Measurements from ENCODE around the gene P2RX5.
"Not testable (repeated sequence)": the region's sequence is repeated elsewhere in the genome, so short reads cannot be mapped to it uniquely, and the experiment has no call there.

P2RX5 gene

DNA sequence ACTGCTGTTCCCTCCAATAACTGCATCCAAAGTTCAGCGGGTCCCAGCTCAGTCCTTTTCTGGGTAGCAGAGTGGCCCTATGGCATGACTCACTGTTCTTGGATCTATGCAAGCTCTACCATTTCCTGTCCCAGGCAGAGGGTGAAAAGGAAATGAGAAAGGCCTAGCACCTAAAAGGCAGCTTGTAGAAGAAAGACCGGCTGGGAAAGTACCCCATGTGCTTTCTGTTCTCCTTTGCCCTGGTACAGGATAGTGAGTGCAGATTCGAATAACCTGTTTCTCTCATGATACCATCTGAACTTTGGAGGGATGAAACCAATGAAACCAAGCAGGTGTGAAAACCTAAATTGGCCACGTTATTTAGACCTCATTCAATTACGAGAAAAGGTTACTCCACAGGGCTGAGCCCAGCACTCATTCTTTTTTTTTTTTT is 15.0 kb upstream of the P2RX5 start:
- no peak for DNase-seq

DNA sequence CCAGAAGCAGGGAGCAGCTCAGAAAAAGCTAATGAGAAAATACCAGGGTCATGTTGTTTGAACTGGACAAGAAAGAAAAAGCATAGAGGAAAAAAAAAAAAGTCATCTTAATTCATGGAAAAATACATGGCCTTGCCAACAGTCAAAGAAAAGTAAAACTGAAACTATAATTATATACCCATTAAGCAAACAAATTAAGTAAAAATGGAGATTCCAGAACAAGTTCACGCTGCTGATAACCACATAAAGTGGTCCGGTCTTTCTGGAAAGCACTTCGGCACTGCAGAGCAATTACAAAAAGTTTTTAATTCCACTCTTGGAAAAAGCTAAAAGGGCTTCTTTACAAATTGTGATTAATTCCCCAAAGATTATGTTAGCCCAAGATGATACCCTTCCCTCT is 12.4 kb upstream of the P2RX5 start:
- DNase-seq = no peak

DNA sequence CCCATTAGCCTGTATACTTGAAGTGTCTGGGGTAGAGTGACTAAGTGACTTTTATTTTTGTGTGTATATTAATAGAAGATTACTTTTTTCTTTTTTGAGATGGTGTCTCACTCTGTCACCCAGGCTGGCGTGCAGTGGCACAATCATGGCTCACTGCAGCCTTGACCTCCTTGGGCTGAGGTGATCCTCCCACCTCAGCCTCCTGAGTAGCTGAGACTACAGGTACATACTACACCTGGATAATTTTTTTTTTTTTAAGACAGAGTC is 9.7 kb upstream of the P2RX5 start:
- not testable (repeated sequence) for DNase-seq

DNA sequence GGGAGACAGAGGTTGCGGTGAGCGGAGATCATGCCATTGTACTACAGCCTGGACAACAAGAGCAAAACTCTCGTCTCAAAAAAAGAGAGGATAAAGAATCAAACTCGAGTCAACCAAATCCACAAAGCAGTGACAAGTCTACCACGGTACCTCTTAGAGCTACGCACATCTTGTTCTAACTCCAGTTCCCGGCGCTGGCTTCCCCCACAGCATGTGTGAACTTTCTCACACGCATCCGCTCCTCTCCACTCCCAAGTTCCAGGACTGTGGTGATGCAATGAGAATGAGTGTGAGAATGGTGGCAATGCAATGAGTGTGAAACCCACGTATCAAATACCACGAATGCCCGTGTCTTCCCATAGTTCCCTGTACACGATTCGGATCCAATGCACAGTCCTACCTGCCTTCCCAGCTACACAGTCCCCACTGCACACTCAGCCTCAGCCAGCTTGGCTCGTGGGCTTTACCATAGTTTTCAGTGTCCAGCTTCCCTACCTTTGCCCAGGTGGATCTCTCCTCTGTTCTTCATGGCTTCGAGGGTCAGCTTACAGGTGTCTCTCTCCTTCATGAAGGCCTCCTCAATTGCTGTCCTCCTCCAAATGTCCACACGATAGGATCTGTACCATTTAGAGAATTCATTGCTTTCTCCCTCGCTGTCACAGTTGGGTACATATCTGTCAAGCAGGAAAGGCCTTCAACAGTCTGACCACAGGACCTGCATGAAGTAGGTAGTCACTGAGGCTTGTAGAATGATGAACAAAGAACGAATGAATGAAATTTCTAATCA is 9.2 kb upstream of the P2RX5 start:
- no peak for DNase-seq

DNA sequence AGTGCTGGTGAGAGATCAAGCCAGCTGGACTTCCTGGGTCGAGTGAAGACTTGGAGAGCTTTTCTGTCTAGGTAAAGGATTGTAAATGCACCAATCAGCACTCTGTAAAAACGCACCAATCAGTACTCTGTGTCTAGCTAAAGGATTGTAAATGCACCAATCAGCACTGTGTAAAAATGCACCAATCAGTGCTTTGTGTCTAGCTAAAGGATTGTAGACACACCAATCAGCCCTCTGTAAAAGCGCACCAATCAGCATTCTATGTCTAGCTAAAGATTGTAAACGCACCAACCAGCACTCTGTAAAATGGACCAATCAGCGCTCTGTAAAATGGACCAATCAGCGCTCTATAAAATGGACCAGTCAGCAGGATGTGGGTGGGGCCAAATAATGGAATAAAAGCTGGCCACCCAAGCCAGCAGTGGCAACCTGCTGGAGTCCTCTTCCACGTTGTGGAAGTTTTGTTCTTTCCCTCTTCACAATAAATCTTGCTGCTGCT is 6.1 kb upstream of the P2RX5 start:
- not testable (repeated sequence) for DNase-seq

DNA sequence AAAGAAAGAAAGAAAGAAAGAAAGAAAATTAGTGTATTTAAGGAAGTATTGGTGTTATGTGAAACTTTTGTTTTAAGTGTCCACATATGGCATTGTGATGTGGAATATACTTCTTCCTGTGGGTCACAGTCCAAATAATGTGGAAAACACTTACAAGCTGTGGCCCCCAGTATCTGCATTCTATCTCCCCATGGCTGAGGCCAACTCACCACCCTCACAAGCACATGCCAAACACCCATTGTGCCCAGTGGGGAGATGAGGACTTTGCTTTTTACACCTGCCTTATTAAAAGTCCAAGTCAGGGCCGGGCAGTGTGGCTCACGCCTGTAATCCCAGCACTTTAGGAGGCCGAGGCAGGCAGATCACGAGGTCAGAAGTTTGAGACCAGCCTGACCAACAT is 4.0 kb upstream of the P2RX5 start:
- no peak for DNase-seq

DNA sequence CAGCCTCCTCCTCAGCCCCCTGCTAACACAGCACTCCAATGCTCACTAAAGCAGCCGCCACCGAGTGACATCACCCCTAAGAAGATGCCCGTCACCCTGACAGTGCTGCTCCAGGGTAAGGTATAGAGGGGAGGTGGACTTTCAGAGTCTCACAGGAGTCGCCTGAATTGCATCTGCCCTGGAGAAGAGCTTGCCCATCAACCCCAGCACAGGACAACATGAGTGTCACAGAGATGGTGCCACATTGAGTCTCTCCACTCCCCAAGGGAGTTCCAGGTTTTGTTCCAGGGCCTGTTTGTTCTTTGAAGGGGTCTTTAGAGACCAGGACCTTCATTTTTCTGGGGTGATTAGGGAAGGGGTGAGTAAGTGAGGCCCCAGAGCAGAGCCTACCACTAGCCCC is 2.2 kb upstream of the P2RX5 start:
- no peak for DNase-seq

DNA sequence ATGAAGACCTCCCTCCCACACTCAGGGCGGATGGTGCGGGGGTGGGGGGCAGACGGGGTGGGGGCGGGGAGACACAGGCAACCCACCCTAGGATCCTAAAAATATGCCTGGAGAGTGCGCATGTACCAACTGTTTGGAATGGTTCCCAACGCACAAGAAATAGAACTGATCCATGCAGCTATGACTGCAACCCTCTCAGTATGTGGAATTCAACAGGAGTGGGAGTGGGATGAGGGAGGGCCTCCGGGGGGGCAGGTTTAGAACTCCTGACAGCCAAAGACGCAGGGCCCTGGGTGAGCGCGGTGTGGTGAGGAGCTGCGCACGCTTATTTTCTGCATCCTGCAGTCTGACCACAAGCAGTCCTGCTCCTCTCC is 1.1 kb upstream of the P2RX5 start:
- no peak for DNase-seq

DNA sequence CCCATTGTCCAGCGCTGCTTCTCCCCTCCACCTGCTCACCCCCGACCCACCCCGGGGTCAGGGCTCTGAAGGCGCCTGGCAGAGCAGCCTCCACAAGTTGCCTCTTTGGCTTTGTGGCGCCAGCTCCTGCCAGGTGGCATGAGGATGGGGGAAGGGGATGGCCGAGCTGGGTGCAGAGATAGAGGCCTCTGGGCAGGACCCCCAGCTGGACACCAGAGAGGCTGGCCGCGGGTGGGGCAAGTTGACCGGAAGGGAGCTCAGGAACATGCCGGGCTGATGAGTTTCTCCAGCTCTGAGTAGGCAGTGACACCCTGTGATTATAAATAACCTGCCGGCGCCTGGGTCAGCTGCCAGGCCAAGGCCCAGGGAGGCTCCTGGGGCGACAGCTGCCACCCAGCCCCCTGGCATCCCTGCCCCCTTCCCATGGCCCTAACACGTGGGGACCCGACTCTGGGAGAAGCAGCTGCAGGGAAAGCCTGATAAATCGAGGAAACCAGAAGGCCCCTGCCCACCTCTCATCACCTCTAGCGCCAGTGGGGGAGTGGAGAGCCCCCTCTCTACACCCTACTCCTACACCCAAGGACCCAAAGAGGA is 729 bp downstream of the P2RX5 start:
- peak; percentile 53 for DNase-seq

DNA sequence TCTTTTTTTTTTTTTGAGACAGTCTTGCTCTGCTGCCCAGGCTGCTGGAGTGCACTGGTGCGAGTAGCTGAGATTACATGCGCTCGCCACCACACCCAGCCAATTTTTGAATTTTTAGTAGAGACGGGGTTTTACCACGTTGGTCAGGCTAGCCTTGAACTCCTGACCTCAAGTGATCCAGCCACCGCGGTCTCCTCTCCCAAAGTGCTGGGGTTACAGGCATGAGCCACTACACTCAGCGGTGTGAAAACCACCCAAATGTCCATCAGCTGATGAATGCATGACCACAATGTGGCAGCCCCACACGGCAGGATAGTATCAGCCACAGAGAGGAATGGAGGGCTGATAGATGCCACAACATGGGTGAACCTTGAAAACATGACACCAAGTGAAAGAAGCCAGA is 2.1 kb downstream of the P2RX5 start:
- DNase-seq = no peak

DNA sequence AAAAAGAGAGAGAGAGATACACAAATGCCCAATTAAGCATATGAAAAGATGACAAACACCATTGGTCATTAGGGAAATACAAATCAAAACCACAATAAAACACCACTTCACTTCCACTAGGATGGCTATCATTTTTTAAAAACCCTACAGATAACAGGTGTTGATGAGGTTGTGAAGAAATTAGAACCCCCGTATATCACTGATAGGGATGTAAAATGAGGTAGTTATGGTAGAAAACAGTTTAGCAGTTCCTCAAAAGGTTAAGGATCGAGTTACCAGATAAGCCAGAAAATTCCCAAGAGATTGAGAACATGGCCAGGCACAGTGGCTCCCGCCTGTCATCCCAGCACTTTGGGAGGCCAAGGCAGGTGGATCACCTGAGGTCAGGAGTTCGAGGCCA is 2.8 kb downstream of the P2RX5 start:
- no peak for DNase-seq

DNA sequence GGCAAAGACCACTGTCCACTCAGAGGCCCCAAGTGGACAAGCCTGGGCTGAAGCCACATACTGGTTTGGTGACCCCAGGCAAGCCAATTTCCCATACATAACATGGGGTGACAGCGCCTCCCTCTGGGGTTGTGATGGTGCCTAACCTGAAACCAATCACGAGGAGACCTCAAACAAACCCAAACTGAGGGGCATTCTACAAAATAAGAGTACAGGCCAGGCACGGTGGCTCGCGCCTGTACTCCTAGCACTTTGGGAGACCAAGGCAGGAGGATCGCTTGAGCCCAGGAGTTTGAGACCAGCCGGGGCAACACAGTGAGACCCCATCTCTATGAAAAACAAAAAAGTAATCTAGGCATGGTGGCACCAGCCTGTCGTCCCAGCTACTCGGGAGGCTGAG is 3.6 kb downstream of the P2RX5 start:
- no peak for DNase-seq

DNA sequence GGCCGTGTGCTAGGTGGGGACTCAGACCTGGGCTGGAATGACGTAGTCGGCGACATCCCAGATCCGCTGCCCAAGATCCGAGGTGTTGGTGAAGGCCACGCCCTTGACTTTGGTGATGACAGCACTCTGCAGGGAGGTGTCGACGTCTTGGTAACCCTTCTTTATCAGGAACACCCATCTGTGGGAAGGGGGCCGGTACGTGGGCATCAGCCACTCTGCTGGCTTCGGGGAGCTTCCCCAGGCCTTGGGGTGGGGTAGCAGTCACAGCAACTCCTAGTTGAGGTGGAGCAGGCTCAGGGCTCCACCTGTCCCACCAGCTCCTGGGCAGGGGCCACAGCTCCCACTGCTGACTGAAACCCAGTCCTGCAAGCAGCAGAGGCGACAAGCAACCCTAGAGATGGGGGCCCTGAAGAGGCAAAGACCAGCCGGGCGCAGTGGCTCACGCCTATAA is 4.3 kb downstream of the P2RX5 start:
- peak; percentile 34 for DNase-seq

DNA sequence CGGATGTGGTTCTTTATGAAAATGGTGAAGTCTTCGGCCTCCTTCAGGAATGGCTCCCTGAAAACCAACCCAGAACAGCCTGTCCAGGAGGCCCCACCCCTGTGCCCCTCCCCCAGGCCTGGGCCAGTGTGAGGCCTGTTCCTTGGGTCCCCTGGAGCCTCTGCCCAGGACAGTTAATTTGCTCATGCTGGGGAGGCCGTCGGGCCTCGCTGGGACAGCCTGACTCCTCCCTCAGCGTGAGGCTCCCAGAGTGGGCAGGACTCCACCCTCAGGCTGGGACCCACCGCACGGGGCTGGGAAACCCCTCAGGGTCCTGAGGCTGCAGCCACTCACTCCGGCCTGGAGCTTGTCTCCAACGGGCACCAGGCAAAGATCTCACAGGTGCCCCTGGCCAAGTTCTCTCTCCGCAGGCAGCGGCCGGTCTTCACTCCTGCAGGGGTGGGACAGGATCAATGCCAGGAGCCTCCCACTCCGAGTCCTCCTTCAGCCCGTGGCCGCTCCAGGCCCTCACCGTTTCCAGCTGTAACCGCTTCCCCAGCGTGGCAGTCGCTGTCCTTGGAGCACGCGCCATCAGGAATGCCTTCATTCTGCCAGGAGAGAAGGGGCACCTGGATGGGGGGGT is 5.8 kb downstream of the P2RX5 start:
- no peak for DNase-seq

DNA sequence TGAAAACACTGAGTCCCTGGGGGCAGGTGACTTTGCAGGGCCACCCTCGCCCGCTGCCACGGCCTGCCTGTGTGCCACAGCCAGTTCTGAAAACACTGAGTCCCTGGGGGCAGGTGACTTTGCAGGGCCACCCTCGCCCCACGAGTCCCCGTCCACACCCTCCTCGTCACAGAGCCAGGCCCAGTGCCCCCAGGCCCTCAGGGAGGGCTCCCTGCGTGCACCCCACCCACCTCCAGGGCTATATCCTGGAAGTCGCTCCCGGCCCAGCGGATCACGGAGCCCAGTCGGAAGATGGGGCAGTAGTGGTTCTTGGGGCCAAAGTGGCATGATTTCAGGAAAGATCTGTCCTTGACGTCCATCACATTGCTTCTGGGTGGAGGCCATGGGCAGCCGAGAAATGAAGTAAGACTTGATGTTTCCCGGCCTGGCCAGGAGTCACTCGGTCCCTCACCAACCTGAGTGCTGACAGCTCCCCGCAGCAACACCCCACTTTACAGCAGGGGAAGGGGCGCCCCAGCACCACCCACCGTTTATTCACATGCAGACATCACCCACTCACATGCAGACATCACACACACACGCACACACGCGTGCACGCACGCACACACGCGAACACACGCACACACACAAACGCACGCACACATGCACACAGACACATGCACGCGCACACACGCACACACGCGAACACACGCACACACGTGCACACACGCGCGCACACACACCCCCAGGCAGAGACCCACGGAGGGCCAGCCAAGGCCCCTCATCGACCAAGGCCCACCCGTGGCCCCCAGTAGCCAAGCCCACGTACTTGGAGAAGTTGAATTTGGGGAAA is 6.5 kb downstream of the P2RX5 start:
- DNase-seq = no peak

DNA sequence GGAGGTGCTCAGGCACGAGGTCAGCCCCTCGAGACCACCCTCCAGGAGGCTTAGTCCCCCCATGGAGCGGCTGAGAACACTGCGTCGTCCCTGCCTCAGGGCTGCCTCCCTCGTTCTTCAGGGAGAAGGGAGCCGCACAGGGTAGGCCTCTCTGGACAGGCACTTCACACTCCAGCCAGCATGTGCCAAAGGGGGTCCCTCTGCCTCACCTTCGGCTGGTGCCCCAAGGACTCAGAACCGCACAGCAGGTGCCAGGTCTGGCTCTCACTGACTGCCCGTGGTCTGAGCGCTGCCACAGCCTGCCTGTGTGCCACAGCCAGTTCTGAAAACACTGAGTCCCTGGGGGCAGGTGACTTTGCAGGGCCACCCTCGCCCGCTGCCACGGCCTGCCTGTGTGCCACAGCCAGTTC is 7.1 kb downstream of the P2RX5 start:
- DNase-seq = no peak

DNA sequence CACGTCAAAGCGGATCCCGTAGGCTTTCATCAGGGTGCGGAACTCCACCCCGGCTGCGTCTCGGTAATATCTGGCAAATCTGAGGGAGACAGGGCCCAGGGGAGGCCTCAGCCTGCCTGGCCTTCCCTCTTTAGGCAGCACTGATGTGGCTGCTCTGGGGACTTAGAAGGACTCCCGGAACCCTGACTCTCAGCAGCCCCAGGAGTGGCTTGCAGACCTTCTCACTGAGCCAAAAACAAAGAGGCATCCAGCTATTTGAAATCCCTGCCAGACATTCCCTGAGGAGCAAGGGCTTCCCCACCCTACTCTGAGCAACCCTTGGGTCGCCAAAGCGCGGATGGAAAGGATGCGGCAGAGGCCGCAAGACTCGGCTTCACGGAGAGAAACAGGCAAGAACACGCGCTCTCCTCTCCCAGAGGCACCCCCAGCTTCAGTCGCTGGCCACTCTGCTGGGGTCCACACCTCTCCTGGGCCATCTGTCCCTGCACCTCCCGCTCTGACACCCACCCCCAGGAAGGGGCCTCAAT is 7.9 kb downstream of the P2RX5 start:
- no peak for DNase-seq

DNA sequence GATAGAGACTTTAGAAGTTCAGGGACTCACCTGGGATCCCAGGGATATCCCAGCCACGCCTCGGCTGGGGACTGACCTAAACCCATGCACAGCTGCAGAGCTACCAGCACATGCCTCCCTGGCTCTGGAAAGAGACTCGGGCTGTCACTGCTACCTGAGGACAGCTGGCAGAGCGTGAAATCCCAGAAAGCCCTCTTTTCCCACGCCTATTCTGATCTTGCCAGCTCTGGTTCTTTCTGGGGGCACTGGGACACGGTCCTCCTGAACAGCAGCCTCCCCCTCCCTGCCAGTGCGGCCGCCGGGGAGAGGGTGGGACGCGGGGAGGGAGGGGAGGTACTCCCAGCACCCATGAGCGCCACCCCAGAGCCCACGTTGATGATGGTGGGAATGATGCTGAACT is 10.8 kb downstream of the P2RX5 start:
- DNase-seq = peak; percentile 52

DNA sequence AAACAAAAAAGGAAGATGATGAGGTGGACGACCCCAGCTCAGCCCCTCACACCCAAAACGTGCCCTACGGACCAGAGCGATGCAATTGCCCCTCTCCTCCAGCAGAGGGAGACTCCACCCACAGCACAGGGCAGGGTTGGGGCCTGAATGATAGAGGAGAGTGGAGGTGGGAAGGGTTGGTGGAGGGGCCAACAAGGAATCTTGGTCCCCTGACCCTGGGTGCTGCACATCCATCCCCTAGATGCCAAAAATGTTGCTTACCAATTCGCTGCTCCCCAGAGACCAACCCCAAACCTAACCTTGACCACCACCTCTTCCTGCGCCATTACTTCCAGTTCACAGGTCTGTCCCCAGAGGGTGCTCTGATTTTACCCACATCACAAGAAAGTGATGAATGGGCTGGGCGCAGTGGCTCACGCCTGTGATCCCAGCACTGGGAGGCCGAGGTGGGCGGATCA is 12.9 kb downstream of the P2RX5 start:
- peak; percentile 76 for DNase-seq

DNA sequence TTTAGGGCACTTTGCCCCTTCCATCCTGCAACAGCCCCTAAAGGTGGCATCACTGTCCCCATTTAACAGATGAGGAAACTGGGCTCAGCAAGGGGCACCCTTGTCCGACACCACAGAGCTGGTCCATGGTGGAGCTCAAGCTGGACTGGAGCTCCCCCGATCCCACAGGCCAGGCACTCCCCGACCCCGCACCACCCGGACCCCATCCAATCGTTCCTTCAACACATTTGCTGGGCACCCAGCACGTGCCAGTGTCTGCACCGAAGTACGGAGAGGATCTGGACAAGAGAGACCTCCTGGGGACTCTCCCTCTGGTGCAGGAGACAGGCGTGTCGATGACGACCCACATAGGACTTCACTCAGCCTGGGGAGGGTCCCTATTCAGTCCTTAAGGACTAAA is 13.9 kb downstream of the P2RX5 start:
- DNase-seq = no peak

DNA sequence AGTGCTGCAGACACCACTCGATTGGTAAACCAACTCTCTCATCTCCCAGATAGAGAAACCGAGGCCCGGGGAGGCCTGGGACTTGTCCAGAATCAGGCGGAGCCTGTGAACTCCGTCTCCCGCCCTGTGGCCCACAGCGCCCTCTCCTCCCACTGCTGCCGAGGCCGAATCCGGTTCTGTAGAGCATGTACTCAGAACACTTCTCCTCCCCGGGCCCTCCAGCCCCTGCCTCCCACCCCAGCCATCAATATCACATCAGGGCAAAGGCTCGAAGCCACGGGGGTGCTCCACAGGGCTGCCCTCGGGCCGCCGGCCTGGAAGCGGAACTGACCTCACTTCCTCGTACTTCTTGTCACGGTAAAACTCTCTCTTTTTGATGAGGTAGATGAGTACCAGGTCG is 14.4 kb downstream of the P2RX5 start:
- no peak for DNase-seq

DNA sequence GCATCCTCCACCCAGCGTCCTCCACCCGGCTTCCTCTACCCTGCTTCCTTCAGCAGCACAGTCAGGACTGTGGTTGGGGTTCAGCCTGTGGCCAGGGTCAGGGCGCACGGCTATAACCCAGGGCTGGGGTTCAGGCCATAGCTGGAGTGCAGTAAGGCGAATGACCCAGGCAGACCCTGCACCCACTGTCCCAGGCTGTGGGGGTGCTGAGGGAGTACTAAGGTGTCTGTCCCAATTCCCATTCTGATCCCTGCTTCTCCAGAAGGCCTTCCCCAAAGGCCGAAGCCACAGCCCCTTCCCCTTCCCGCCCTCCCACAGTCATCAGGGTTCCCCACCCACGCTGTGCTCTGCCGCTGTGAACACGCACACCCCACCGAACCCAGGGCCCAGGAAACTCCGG is 14.9 kb downstream of the P2RX5 start:
- DNase-seq = no peak

DNA sequence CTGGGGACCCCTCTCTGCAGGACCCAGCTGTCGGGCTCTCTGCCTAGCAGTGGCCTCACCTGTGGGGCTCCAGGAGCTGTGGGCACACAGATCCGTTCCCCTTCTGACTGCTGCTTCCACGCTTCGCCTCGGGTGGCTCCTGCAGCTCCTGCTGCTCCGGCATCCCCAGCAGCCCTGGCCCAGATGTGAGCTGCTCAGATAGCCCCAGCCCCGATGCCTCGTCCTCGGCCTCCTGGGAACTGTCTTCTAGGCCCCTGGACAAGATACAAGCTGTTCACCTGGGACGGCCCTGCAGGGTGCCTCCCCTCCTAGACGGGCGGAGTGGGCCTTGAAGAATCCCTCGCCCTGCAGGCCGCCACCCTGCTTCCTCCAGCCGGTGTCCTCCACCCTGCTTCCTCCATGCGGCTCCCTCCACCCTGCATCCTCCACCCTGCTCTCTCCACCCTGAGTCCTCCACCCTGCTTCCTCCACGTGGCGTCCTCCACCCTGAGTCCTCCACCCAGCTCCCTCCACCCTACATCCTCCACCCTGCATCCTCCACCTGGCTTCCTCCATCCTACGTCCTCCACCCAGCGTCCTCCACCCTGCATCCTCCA is 16.3 kb downstream of the P2RX5 start:
- DNase-seq = peak; percentile 39

All from NCI-H82 (cell line).